WERI-Rb-1 (cell line): Measurements from ENCODE around the gene FBXO2.

Experiments used
- DNase-seq: peaks from one replicate; pipeline ENCODE4 v3.0.0-alpha.2; 2020
- H3K27ac ChIP-seq: fragments of 250-450 bp; sonication (Bioruptor Pico); 2 replicates; pipeline ENCODE4 v1.5.1; 2020; ENCODE audit warnings: mild to moderate bottlenecking, moderate library complexity
- H3K27me3 ChIP-seq: fragments of 250-450 bp; sonication (Bioruptor Pico); 2 replicates; pipeline ENCODE4 v1.5.1; 2021; ENCODE audit warnings: mild to moderate bottlenecking, low read depth, moderate library complexity; ENCODE audit not compliant: insufficient read depth, severe bottlenecking
- H3K36me3 ChIP-seq: fragments of 250-450 bp; sonication (Bioruptor Pico); 2 replicates; pipeline ENCODE4 v1.5.1; 2020; ENCODE audit warnings: mild to moderate bottlenecking, moderate library complexity
- H3K4me3 ChIP-seq: 2 replicates; pipeline ENCODE4 v1.5.1; 2011; ENCODE audit warnings: low read depth, mild to moderate bottlenecking, control low read depth, low read length
- H3K9me3 ChIP-seq: fragments of 250-450 bp; sonication (Bioruptor Pico); 2 replicates; pipeline ENCODE4 v1.5.1; 2021; ENCODE audit warnings: mild to moderate bottlenecking, moderate library complexity; ENCODE audit not compliant: severe bottlenecking
- CTCF ChIP-seq: IDR thresholded peaks from 2 replicates; pipeline ENCODE4 v1.5.1; 2011; ENCODE audit warnings: low read depth, mild to moderate bottlenecking, control low read depth, inconsistent platforms, low read length

The FBXO2 gene

GRCh38 chr1:11654137-11654938 lies at the start of gene FBXO2, which contains the start of gene FBXO44:
TSS of gene FBXO2 (minus strand) at chr1:11654429. CDS start at chr1:11654340, 89 bp downstream.
TSS of gene FBXO44 (plus strand) at chr1:11654877. CDS start at chr1:11655836, 959 bp downstream.
- peak; percentile 44 for DNase-seq

GRCh38 chr1:11703357-11704193 lies 49.3 kb upstream of the FBXO2 start:
- Histone ChIP-seq H3K4me3 (no peak overlapping the region), H3K9me3 (no peaks in the 10 kb centered on the region), H3K27me3 (no peaks in the 10 kb centered on the region), H3K36me3 (peaks cover 10% of the 10 kb centered on the region), H3K27ac (no peak overlapping the region)
- DNase-seq = no peak
- TF ChIP-seq CTCF = no peak

More at GRCh38 chr1:11654137-11654938, at the start of gene FBXO2, which contains the start of gene FBXO44:
- no peaks in the 10 kb centered on the region for H3K27me3 ChIP-seq
- H3K27ac ChIP-seq = no peak within 1 kb of the TSS
- peaks cover 17% of the 10 kb centered on the region for H3K36me3 ChIP-seq
- H3K4me3 ChIP-seq = peak within 1 kb of the TSS; percentile 52
- no peak for TF ChIP-seq CTCF
- no peaks in the 10 kb centered on the region for H3K9me3 ChIP-seq

GRCh38 chr1:11701981-11702803 lies 48.0 kb upstream of the FBXO2 start:
- no peaks in the 10 kb centered on the region for H3K27me3 ChIP-seq
- H3K9me3 ChIP-seq = no peaks in the 10 kb centered on the region
- TF ChIP-seq CTCF = no peak
- H3K27ac ChIP-seq = no peak overlapping the region
- H3K36me3 ChIP-seq = peaks cover 2% of the 10 kb centered on the region; the same call in 1 of the 2 replicates
- DNase-seq = no peak
- no peak overlapping the region for H3K4me3 ChIP-seq

GRCh38 chr1:11701551-11701961 lies 47.3 kb upstream of the FBXO2 start:
- DNase-seq = no peak
- Histone ChIP-seq H3K27ac (no peak overlapping the region), H3K9me3 (no peaks in the 10 kb centered on the region), H3K27me3 (no peaks in the 10 kb centered on the region), H3K36me3 (no peaks in the 10 kb centered on the region), H3K4me3 (no peak overlapping the region)
- no peak for TF ChIP-seq CTCF

GRCh38 chr1:11700601-11701467 lies 46.6 kb upstream of the FBXO2 start:
- Histone ChIP-seq H3K4me3 (peak overlapping the region; percentile 24), H3K9me3 (no peaks in the 10 kb centered on the region), H3K27ac (peak overlapping the region; percentile 46), H3K27me3 (no peaks in the 10 kb centered on the region), H3K36me3 (no peaks in the 10 kb centered on the region)
- DNase-seq = peak; percentile 83
- TF ChIP-seq CTCF = no peak
